ENCODE results near the gene CCL11.

CCL11 gene

DNA sequence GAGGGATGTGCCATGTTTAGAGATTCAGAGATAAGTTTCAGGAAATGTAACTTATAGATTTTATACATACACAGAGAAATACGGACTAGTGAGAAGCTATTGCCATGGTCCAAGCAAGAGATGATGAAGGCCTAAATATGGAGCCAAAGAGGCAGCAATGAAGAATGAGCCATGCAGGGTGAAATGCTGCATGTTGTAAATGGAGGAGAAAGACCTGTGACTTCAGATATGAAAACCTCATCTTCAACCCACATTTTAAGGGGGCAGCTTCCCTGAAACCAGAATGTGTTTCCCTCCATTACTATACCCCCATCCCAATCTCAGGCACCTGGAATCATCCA lies 27.6 kb upstream of the CCL11 start:
- DNase-seq: no peak

- DNase-seq: no peak
These were observed 26.4 kb upstream of the CCL11 start for GRCh38 chr17:34259146-34259545.

GRCh38 chr17:34260861-34261260 lies 24.7 kb upstream of the CCL11 start:
- no peak for DNase-seq

DNA sequence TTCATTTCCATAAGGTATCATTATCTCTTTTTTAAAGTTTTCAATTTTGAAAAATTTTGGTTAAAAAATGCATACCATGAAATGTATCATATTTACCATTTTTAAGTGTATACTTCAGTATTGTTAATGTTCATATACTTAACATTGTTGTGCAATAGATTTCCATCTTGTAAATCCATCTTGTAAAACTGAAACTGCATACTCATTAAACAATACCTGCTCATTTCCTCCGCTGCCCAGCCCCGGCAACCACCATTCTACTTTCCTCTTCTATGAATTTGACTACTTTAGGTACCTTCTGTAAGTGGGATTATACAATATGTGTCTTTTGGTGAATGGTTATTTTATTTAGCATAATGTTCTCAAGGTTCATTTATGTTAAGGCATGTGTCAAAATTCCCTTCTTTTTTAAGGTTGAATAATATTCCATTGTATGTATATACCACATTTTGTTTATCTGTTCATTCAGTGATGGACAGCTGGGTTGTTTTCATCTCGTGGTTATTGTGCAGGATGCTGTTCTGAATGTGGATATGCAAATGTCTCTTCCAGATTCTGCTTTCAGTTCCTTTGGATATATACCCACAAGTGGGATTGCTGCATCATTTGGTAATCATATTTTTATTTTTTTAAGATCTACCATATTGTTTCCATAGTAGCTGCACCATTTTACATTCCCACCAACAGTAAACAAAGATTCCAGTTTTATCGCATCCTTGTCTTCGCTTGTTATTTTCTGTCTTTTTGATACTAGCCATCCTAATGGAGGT lies 23.8 kb upstream of the CCL11 start:
- DNase-seq: no peak

DNA sequence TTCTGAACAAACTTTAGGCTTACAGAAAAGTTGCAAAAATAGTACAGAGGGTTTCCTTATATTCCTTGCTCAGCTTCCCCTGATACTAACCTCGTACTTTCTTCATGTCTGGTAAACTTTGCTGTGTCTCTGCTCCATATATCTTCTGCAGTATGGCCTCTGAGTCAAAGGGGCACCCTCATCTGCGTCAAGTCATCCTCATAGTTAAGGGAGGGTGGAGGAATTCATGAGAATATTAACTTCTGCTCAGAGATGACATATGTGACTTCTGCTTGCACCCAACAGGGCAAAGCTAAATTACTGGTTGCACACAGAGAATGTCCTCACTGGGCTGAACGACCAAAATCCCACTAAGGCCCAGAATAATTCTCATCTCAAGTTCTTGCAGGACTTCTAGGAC lies 19.8 kb upstream of the CCL11 start:
- DNase-seq: no peak

DNA sequence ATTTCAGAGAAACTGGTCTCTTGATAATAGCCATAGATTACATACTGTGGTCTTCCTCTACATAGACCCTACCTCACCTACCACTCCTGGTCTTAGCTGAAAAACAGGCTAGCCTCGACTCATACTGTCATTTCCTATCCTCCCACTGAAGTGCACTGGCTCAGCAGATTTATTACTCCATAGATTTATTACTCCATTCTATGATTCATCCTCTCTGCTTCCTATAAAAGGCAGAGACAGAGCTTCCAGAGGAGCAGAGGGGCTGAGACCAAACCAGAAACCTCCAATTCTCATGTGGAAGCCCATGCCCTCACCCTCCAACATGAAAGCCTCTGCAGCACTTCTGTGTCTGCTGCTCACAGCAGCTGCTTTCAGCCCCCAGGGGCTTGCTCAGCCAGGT lies 15.6 kb upstream of the CCL11 start, which contains the start of gene CCL7:
CCL7 (plus strand) TSS at position 253 of the 400 bp plus-strand sequence; CDS start at position 323, 70 bp downstream.
- DNase-seq: no peak

DNA sequence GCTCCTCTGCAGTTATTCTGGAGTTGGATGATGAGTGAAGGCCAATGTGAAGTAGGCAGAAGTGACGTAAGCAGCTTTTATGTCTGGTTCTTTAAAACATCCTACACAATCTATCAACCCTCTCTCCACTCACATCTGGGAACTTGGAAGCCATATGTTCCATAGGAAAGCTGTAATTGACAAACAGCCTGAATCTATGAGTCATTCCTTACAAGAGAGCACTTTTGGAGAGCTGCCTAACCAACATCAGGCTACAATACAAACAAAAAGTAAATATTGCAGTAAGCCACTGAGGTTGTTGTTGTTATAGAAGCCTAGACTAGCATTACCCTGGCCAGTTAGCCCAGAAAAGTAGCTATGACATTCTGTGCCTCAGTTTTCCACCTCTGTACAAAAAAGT lies 9.7 kb upstream of the CCL11 start:
- DNase-seq: no peak

GRCh38 chr17:34276826-34277225 lies 8.7 kb upstream of the CCL11 start:
- no peak for DNase-seq

GRCh38 chr17:34283571-34283970 lies 2.0 kb upstream of the CCL11 start:
- no peak for DNase-seq

DNA sequence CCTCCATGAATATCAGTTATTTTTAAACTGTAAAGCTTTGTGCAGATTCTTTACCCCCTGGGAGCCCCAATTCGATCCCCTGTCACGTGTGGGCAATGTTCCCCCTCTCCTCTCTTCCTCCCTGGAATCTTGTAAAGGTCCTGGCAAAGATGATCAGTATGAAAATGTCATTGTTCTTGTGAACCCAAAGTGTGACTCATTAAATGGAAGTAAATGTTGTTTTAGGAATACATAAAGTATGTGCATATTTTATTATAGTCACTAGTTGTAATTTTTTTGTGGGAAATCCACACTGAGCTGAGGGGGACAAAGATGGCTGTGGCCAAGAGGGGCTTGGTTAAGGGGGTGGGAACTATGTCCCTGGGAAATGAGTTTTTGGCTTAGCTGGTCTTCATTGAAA lies 2.3 kb downstream of the CCL11 start:
- no peak for DNase-seq

DNA sequence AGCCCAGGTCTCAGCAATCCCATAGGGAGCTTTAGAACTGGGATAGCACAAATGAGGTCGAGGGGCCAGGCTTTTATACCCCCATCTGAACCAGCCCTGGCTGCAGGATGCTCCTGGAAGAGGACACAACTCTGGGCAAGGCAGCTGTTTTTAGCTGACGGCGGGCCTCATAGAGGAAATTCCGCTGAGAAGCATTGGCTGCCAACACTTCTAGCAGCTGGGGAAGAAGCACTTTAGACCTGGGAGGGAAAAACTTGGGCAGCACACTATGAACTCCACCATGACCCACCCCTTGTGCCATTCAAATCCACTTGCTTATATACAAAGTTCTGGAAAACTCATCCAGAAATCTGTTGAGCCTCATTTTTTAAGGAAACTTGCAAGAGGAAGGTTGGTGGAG lies 5.0 kb downstream of the CCL11 start:
- no peak for DNase-seq

DNA sequence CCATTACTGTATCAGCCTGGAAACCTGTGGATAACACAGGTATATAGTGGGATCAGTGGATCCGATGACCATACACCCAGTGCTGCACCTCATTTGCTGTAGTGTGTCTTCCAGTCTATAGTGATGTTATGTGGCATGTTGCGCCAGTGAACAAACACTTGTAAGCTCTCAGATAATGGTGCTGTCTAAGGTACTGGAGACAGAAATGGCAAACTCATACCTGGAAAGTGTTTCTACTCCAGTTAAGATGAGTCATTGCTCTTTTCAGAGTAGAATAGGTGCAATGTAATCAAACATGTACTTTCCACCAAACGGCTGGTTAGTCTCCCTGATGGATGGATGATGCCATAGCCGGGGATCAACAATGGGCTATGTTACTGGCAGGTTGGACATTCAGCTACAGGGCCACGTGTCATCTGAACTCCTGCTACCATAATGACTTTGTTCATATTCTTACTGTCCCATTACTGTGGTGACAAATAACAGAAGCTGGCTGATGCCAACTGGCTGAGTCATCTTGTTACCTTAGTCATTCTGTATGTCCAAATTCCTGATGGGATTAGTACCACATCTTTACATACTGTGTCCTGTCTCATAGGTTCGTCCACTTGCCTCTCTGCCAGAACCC lies 6.3 kb downstream of the CCL11 start:
- DNase-seq: no peak

- no peak for DNase-seq
These were observed 13.5 kb downstream of the CCL11 start for GRCh38 chr17:34299027-34299426.

DNA sequence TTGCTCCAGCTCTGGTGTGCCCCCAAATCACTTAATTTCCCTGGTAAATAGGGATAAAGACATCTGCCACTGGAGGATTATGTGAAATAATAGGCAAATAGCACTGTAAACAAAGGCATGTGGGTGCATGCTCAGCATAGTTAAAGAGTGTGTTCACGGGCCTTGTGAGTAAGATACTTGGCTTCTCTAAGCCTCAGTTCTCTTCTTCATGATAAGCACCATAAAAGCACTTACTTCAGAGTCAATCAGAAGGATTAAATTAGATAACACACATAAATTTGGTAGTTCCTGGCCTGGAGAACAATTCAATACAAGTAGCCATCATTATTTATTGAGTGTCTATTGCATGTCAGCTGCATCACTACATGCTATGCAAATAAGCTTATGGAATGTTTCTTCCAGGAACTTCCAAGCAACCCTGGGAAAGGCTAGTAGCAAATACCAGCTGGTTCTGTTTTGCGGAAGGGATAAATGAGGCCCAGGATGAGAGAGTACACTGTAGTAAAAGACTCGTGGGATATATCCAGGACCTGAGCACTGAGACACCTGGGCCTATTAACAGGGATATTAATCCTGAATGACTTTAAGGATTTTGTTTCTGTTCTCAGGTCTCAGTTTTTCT lies 14.5 kb downstream of the CCL11 start:
- peak; percentile 6 for DNase-seq

GRCh38 chr17:34300652-34301370 lies 15.3 kb downstream of the CCL11 start:
- DNase-seq: no peak

- no peak for DNase-seq
These were observed 16.4 kb downstream of the CCL11 start for GRCh38 chr17:34301986-34302385.

DNA sequence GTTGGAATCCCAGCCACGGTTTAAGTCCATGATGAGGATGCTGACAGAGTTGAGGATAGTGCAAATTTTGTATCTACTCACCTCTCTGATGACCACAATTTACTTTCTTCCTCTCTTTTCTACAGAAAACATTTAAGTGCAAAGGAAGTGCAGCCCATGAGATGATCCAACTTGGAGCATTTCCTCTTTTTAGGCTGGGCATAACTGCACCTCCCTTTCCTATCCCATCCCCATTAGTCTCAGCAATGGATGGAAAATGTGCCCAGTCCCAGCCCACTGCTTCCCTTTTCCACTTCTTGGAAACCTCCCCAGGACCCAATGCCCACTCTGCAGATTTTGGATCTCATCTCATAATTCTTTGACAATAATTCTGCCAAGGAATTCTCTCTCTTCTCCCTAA lies 17.1 kb downstream of the CCL11 start:
- DNase-seq: no peak

DNA sequence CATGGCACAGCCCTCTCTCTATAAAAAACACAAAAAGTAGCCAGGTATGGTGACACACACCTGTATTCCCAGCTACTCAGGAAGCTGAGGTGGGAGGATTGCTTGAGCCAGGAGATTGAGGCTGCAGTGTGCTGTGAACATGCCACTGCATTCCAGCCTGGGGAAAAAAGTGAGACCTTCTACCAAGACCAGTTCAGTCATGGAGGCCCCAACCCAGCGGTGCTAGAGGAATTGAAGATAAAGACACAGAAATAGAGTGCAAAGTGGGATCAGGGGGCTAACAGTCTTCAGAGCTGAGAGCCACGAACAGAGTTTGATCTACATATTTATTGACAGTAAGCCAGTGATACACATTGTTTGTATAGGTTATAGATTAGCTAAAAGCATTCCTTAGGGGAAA lies 18.1 kb downstream of the CCL11 start:
- DNase-seq: no peak

DNA sequence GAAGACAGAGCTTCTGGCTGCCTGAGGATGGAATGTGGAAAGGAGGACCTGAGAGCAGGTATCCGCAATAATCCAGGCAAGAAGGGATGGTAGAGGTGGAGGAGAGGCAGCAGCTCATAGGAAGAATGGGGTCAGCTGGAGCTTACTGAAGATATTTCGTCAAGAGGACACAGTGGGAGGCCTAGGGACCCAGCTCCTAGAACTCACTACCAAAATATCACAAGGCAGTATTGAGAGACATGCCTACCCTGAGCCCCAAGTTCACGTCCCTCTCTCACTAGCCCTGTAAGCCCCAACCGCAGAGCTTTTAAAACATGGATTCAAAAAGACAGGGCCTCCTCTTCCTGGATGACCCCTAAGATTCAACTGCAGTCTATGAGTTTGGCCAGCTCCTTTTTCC lies 19.5 kb downstream of the CCL11 start:
- no peak for DNase-seq

DNA sequence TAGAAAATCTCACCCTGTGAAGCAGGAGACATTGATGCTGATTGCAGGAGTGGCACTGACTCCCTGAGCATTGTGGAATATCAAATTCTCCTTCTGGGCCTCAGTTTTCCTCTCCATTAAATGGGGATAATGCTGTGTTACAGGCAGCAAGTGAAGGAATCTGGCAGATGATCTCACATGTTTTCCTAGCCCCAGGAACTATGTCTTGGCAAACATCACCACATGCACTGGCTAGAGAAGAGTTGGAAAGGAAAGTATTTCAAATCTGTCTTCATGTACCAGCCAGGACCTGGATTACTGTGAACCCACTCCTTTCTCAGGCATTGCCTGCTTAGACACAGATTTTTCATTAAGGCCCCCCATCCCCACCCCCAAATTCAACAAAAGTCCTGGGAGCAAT lies 20.1 kb downstream of the CCL11 start:
- no peak for DNase-seq

DNA sequence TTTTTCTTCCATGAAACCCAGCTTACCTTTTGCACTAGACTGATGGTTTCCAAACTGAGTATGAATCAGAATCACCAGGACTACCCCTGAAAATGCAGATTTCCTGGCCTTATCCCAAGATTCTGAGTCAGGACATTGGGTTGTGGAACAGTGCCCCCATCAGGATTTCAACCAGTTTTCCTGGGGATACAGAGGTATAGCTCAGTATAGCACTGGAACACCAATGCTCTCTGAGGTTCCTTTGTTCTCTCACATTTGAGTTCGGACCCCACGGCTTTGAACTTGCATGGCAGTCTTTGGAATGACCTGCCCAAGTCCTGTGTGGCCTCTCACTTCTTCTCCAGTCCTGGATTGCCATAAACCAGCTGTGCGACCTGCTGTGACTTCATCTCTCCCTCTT lies 20.9 kb downstream of the CCL11 start:
- DNase-seq: no peak

- DNase-seq: no peak
These were observed 21.6 kb downstream of the CCL11 start for GRCh38 chr17:34307110-34307509.

- DNase-seq: no peak
These were observed 22.8 kb downstream of the CCL11 start for GRCh38 chr17:34308371-34308770.

- DNase-seq: no peak
These were observed 25.7 kb downstream of the CCL11 start for GRCh38 chr17:34311291-34311690.

Measured in NCI-H1105 (cell line).